HT-29 (cell line): Measurements from ENCODE around the gene GRIFIN. TPM values are rescaled to one million over a fixed set of nuclear protein-coding genes. Genes with fewer than 3 reads are reported as not detected.

Source experiments
- DNase-seq: peaks from one replicate; pipeline ENCODE4 v3.0.0-alpha.2; 2015; ENCODE audit warnings: low spot score
- total RNA-seq: library from RNA; depleted of rRNA; stranded (reverse); fragments of >200 nt; shearing (Covaris generic); gene quantifications from 2 replicates; pipeline ENCODE4 v1.2.3, GENCODE V29; 2014

Gene GRIFIN
- total RNA-seq, 1 experiment from 2014 or later, result not detected

- DNase-seq, result no peak
Measured at GRCh38 chr7:2512713-2513112, 36.5 kb upstream of the GRIFIN start.

DNA sequence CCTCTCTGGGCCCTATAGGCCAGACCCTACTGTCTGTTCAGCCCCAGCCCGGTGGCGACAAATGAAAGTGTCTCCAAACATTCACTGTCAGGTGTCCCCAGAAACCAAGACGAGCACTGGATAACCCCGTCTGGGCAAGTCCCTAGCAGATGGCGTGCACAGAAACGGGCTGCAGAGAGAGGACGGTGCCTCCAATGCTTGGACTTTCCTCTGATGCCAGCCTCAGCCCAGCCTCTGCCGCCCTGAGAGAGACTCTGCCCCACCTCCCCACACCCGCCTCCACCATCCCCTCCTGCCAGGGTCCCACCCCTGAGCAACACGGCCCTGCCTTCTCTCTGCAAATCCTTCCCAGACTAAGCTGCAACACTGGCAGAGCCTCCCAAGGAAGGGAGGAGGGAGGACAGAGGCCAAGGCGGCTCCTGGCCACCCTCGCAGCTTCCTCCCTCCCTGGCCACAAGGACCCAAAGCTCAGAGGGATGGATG is 36.0 kb upstream of the GRIFIN start:
- peak; percentile 60 for DNase-seq

DNA sequence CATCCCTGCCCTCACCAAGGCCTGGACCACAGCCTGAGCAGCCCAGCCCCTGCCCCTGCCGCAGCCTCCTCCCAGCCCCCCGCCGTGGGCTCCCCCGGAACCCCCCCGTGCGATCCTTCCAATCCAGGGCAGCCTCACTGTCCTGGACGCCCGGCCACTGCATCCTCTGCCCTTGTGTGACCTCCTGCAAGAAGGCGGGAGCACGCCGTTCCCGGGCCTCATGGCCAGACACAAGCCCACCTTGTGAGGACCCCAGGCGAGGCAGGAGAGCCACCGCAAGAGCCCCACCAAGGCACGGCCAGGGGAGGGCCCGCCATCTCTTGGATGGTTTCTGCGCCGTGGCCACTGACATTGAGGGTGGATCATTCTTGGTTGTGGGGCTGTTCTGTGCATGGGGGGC is 35.6 kb upstream of the GRIFIN start:
- no peak for DNase-seq

DNA sequence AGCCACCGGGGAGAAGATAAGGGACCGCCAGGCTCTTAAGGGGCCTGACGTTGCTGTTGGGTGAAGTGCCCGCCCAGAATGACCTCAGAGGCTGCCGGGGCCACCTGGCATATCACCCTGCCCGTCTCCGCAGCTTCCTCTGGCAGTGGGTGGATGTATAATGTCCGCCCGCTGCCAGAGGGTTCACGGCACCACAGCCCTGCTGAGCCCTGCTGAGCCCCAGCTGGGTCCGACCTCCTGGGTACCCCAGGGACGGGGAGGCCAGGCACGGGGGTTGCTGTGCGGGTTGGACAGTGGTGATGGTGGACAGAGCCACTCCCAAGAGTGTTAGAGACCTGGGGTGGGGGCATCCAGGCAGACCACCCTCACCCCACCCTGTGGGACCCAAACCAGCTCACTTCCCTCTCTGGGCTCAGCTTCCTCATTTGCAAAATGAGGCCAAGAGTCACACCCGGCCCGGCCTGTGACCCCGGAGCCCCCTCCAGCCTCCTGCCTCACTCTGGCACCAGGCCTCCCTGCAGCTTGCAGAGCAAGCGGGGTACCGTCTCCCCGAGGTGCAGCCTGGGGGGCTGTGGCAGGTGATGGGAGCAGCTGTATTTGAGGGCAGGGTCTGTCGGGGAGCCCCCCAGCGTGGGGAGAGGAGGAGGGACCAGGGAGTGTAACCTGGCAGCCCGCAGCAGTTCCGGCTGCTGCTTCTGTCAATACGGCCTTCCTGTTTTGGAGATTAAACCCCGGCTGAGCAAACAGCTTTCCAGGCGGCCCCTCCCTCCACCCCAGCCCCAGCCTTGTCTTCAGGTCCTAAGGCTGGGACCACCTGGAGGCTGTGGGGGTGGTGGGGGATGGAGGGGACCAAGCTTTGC is 34.9 kb upstream of the GRIFIN start:
- DNase-seq, result peak; percentile 58

DNA sequence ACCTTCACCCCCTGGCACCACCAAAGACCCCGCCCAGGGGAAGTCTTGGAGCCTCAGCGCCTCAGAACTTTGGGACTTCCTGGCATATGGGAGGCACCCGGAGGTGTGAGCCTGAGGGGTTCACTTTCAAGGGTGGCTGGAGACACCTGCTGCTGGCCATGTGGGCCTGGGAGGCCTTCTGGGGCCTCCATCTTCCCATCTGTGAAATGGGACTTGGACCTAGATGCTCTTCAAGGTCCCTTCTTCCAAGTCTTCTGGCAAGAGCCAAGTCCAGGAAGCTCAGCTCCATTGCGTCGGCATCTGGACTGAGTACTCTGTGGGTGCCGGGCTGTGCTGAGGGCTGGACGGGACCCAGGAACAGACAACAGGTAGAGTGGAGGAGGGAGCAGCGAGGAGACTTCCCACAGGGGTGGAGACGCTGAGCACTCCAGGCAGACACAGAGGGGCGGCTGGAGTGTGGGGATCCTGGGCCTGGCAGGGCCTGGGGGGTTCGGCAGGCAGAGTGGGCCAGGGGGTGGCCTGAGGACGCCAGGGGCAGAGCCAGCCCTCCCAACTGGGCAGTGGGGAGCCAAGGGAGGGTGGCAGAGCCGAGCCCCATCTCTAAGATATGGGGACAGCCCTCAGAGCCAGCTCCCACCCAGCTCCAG is 34.1 kb upstream of the GRIFIN start:
- no peak for DNase-seq

- DNase-seq, result no peak
Measured at GRCh38 chr7:2509298-2509906, 33.2 kb upstream of the GRIFIN start.

- no peak for DNase-seq
Measured at GRCh38 chr7:2508327-2509215, 32.4 kb upstream of the GRIFIN start.

GRCh38 chr7:2507917-2508306 is 31.7 kb upstream of the GRIFIN start:
- DNase-seq, result no peak

DNA sequence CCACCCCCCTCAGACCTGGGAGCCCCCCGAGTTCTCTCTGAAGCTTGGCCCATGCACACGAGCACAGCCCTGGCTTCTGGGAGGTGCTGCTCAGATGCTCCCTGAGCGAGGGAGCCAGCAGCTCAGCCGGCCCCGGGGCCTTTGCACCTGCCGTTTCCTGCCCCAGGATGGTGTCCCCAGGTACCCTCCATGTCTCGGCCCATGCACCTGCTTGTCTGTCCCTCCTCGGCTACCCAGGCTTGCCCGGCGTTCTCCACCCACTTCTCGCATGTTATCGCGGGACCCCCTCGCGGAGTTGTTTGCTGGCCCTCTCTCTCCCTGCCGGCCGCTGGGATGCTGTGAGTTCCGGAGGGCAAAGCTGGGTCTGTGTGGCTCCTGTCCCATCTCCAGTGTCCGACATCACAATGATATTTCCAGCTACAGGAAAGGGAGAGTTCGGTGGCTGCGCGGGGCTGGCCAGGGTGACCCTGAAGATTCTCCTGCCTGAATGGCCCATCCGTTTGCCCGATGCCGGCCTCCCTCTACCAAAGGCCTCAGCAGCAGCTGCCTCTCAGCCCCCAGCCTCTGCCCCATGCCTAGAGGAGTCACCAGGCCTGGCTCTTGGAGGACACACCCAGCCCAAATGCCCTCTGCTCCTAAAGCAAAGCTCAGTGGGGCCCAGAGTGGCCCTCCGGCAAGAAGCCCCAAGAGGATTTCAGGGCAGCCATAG is 31.2 kb upstream of the GRIFIN start:
- no peak for DNase-seq

DNA sequence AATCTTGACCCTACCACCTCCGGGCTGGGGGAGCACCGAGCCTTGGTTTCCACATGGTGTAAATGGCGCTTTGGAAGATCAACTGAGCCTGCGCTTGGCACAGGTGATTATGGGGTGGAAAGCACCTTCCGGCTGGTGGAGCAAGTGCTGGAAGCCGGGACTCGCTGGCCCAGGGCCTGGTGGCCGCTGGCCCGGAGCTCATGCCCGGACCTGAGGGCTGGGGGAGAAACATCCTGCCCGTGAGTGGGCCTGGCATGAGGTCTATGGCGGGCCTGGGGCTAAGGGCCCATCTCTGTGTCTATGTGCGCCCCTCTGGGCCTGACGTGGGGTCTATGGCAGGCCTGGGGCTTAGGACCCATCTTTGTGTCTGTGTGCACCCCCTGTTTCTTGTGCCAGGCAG is 29.2 kb upstream of the GRIFIN start:
- DNase-seq, result no peak

DNA sequence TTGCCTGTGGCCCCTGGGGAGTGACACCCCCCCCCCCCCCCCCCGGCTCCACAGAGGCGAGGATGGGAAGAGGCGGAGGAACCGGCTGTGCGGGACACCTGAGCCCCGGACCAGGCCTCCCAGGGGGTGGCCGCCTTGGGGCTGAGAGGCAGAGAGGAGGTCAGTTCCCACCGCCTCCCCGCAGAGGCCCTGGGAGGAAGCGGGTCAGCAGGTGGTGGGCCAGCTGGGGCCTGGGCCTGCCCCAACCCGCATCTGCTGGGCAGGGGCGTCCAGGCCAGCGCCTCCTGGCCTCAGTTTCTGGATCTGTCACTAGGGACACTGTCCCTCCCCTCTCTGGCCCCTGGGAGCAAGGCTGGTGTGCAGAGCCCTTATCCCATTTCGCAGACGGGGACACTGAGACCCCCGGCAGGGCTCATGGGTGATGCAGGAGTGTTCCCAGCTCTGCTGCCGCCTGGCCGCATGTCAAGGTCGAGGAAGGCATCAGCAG is 28.7 kb upstream of the GRIFIN start:
- no peak for DNase-seq

DNA sequence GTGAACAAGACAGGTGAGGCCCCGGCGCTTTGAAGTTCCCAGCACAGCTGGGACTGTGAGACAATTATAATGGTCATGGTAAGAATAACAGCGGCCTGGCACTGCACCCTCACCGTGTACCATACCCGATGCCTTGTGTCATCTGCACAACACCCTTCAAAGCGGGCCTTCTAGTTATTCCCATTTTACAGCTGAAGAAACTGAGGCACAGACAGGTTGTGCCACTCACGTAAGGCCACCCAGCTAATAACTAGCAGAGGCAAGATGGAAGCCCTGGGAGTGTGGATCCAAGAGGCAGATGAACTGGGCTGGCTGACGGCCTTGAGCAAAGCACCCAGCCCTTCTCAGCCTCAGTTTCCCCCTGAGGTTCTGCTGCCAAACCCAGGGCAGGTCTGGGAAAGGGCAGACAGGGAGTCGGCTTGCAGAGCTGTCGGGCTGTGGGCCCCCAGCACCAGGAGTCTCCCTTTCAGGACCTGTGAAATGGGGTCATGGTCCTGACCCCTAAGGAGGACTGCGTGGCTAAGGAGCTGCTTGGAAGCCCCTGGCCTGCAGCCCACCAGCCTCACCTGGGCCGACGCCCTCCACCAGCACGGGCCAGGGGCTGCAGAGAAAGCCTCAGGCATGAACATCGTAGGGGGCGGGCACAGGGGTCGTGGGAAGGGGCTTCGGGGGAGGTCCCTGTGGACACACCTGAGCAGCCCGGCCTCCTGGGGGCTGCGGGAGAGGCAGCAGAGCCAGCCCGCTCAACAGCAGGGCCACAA is 28.1 kb upstream of the GRIFIN start:
- DNase-seq, result no peak

- no peak for DNase-seq
Measured at GRCh38 chr7:2503056-2503941, 27.1 kb upstream of the GRIFIN start.

GRCh38 chr7:2502647-2502966 is 26.4 kb upstream of the GRIFIN start:
- no peak for DNase-seq

DNA sequence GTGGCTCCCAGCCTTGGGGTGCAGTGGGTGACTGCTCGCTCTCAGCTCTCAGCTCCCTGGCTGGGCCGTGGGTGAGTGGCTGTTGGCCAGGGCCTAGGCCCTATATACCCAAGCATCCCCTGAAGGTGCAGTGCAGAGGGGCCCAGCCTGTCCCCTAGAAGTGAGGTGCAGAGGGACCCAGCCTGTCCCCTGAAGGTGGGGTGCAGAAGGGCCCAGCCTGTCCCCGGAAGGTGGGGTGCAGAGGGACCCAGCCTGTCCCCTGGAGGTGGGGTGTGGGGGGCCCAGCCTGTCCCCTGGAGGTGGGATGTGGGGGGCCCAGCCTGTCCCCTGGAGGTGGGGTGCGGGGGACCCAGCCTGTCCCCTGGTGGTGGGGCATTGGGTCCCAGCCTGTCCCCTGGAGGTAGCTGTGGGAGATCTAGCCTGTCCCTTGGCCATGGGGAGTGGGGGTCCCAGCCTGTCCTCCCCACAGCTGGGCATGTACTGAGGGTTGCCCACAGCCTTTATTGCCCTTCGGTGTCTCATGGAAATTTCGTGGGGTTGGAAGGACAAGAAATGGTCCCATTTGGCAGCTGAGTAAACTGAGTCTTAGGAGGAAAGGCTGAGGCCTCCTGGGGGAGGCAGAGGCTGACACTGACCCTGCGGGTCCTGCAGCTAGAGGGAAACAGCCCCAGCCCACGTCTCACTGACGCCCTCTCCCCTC is 25.9 kb upstream of the GRIFIN start:
- no peak for DNase-seq

GRCh38 chr7:2500701-2501100 is 24.5 kb upstream of the GRIFIN start:
- DNase-seq, result no peak

- no peak for DNase-seq
Measured at GRCh38 chr7:2499719-2500430, 23.7 kb upstream of the GRIFIN start.

DNA sequence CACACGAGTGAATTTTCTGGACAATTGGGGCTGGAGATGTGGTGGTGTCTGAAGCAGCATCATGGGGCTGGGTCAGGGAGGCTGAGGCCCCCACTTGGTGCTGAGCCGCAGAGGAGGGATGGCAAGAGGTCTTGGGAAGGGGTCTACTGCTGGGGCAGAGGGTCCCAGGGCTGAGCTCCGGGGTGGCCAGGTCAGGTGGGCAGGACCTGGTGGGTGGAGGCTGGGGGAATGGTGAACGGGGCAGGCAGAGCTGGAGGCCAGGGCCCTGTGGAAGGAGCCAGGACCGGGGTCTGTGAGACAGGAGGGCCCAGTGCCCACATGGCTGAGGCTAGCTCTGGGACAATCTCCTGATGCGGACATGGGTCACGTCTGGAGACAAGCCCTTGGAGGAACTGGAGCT is 23.0 kb upstream of the GRIFIN start:
- no peak for DNase-seq
